Thyroid gland (tissue), 4 donors: Measurements from ENCODE around the gene YPEL1.

Source experiments
- CTCF ChIP-seq, 6 experiments: fragments of 200-600 bp in 3 of 6; fragments of 450-650 bp in 3 of 6; sonication (generic) in 3 of 6; IDR thresholded peaks; one replicate each; pipeline ENCODE4 v1.5.1; 2016 to 2019; ENCODE audit warnings: antibody characterized with exemption in 6 of 6, mild to moderate bottlenecking in 2 of 6, inconsistent platforms in 1 of 6, moderate library complexity in 1 of 6
- POLR2A ChIP-seq, 2 donors: fragments of 450-650 bp; IDR thresholded peaks; one replicate each; pipeline ENCODE4 v1.6.1; 2017; ENCODE audit warnings: antibody characterized with exemption in 2 of 2, mild to moderate bottlenecking in 2 of 2, moderate library complexity in 1 of 2

- TF ChIP-seq POLR2A (IDR thresholded peaks at IDR 0.05) (no peak), CTCF (IDR thresholded peaks at IDR 0.05) (no peak)
These were observed 34.8 kb downstream of the YPEL1 start for GRCh38 chr22:21700822-21701221.
